Measurements from ENCODE around the gene ERMP1. TPM values are rescaled to one million over a fixed set of nuclear protein-coding genes. Genes with fewer than 3 reads are reported as not detected.

ERMP1 gene
- total and polyA plus RNA-seq, 2 experiments from 2014 or later = 15.9 to 22.4 TPM

GRCh38 chr9:5866272-5866671, 33.4 kb upstream of the ERMP1 start:
- no peaks in the 10 kb centered on the region for H3K79me2 ChIP-seq
- no peak overlapping the region for H2AFZ ChIP-seq
- no peaks in the 10 kb centered on the region for H4K20me1 ChIP-seq (ENCODE audit: insufficient read depth, poor library complexity, severe bottlenecking)
- TF ChIP-seq, protein P1, sequence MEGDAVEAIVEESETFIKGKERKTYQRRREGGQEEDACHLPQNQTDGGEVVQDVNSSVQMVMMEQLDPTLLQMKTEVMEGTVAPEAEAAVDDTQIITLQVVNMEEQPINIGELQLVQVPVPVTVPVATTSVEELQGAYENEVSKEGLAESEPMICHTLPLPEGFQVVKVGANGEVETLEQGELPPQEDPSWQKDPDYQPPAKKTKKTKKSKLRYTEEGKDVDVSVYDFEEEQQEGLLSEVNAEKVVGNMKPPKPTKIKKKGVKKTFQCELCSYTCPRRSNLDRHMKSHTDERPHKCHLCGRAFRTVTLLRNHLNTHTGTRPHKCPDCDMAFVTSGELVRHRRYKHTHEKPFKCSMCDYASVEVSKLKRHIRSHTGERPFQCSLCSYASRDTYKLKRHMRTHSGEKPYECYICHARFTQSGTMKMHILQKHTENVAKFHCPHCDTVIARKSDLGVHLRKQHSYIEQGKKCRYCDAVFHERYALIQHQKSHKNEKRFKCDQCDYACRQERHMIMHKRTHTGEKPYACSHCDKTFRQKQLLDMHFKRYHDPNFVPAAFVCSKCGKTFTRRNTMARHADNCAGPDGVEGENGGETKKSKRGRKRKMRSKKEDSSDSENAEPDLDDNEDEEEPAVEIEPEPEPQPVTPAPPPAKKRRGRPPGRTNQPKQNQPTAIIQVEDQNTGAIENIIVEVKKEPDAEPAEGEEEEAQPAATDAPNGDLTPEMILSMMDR (IDR thresholded peaks at IDR 0.05; ENCODE audit: poor library complexity) = no peak
- TF ChIP-seq EZH2phosphoT487 (IDR thresholded peaks at IDR 0.05; ENCODE audit: low read depth, severe bottlenecking, unreplicated experiment) (no peak), EZH2 (IDR thresholded peaks at IDR 0.05; ENCODE audit: borderline replicate concordance) (no peak)
- H3K4me3 ChIP-seq = no peak overlapping the region
- no peaks in the 10 kb centered on the region for H3K36me3 ChIP-seq (replicated peaks; ENCODE audit: insufficient read depth, low read depth)
- WGBS (ENCODE audit: low lambda C conversion rate, missing lambda C conversion rate) = 92% methylated on average over 2 of the region's 2 CpGs
- no peak overlapping the region for H3K27ac ChIP-seq
- H3K4me1 ChIP-seq (ENCODE audit: insufficient read depth) = no peaks in the 10 kb centered on the region
- no peak overlapping the region for H3K4me2 ChIP-seq
- no peak for DNase-seq (ENCODE audit: low spot score)
- no peaks in the 10 kb centered on the region for H3K27me3 ChIP-seq
- no peaks in the 10 kb centered on the region for H3K9me2 ChIP-seq (replicated peaks; ENCODE audit: insufficient read depth)
- H3K9me3 ChIP-seq (ENCODE audit: low read depth) = no peaks in the 10 kb centered on the region

- Histone ChIP-seq H3K27ac (no peak overlapping the region), H2AFZ (no peak overlapping the region), H3K4me1 (ENCODE audit: insufficient read depth) (no peaks in the 10 kb centered on the region), H4K20me1 (ENCODE audit: insufficient read depth, poor library complexity, severe bottlenecking) (no peaks in the 10 kb centered on the region), H3K4me2 (no peak overlapping the region), H3K9me2 (replicated peaks; ENCODE audit: insufficient read depth) (no peaks in the 10 kb centered on the region), H3K9me3 (ENCODE audit: low read depth) (no peaks in the 10 kb centered on the region), H3K27me3 (no peaks in the 10 kb centered on the region), H3K36me3 (replicated peaks; ENCODE audit: insufficient read depth, low read depth) (no peaks in the 10 kb centered on the region), H3K4me3 (no peak overlapping the region), H3K79me2 (no peaks in the 10 kb centered on the region)
- DNase-seq (ENCODE audit: low spot score) = no peak
- WGBS (ENCODE audit: low lambda C conversion rate, missing lambda C conversion rate) = 73% methylated on average over 4 of the region's 4 CpGs
- no peak for TF ChIP-seq EZH2 (IDR thresholded peaks at IDR 0.05; ENCODE audit: borderline replicate concordance)
- TF ChIP-seq, protein P1 (IDR thresholded peaks at IDR 0.05; ENCODE audit: poor library complexity) = no peak
- TF ChIP-seq EZH2phosphoT487 (IDR thresholded peaks at IDR 0.05; ENCODE audit: low read depth, severe bottlenecking, unreplicated experiment) = no peak
Measured at GRCh38 chr9:5864446-5864845, 31.5 kb upstream of the ERMP1 start.

GRCh38 chr9:5863092-5863746, 30.3 kb upstream of the ERMP1 start:
- no peak for DNase-seq (ENCODE audit: low spot score)
- Histone ChIP-seq H3K79me2 (no peaks in the 10 kb centered on the region), H3K27ac (no peak overlapping the region), H4K20me1 (ENCODE audit: insufficient read depth, poor library complexity, severe bottlenecking) (no peaks in the 10 kb centered on the region), H3K27me3 (no peaks in the 10 kb centered on the region), H3K36me3 (replicated peaks; ENCODE audit: insufficient read depth, low read depth) (no peaks in the 10 kb centered on the region), H3K9me3 (ENCODE audit: low read depth) (no peaks in the 10 kb centered on the region), H3K9me2 (replicated peaks; ENCODE audit: insufficient read depth) (no peaks in the 10 kb centered on the region), H3K4me1 (ENCODE audit: insufficient read depth) (no peaks in the 10 kb centered on the region), H3K4me3 (no peak overlapping the region), H3K4me2 (no peak overlapping the region), H2AFZ (no peak overlapping the region)
- WGBS (ENCODE audit: low lambda C conversion rate, missing lambda C conversion rate) = 87% methylated on average over 2 of the region's 2 CpGs
- TF ChIP-seq EZH2phosphoT487 (IDR thresholded peaks at IDR 0.05; ENCODE audit: low read depth, severe bottlenecking, unreplicated experiment) (no peak), EZH2 (IDR thresholded peaks at IDR 0.05; ENCODE audit: borderline replicate concordance) (no peak)
- TF ChIP-seq, protein P1 (IDR thresholded peaks at IDR 0.05; ENCODE audit: poor library complexity) = no peak

Measured in hepatocyte (in vitro differentiated cells).